ENCODE data around the gene SETX. TPM values are rescaled to one million over a fixed set of nuclear protein-coding genes. Genes with fewer than 3 reads are reported as not detected.

Gene SETX
- total RNA-seq, 2 donors from 2014 or later: 57.9 to 78.5 TPM

- peak; percentile 89 for TF ChIP-seq CTCF (IDR thresholded peaks at IDR 0.05)
- H3K9me3 ChIP-seq: no peaks in the 10 kb centered on the region
- no peak for ATAC-seq (ENCODE audit: insufficient number of reproducible peaks, low FRiP score, low read depth)
- no peaks in the 10 kb centered on the region for H3K27me3 ChIP-seq (replicated peaks; ENCODE audit: insufficient read depth)
- H3K4me3 ChIP-seq: no peak overlapping the region
- DNase-seq (ENCODE audit: low spot score): no peak
- H3K4me1 ChIP-seq (ENCODE audit: control insufficient read depth in 1 of 2, low read depth in 2 of 2): peaks cover 0 to 3% of the 10 kb centered on the region in 2 donors
- no peak overlapping the region for H3K27ac ChIP-seq
- no peaks in the 10 kb centered on the region for H3K36me3 ChIP-seq
Measured at GRCh38 chr9:132235894-132236661, 118.7 kb downstream of the SETX start.

- ATAC-seq (ENCODE audit: insufficient number of reproducible peaks, low FRiP score, low read depth) (no peak), DNase-seq (ENCODE audit: low spot score) (no peak)
- Histone ChIP-seq H3K36me3 (no peaks in the 10 kb centered on the region), H3K27me3 (replicated peaks; ENCODE audit: insufficient read depth) (no peaks in the 10 kb centered on the region), H3K27ac (no peak overlapping the region), H3K9me3 (no peaks in the 10 kb centered on the region), H3K4me3 (no peak overlapping the region), H3K4me1 (ENCODE audit: control insufficient read depth in 1 of 2, low read depth in 2 of 2) (no peaks in the 10 kb centered on the region)
- TF ChIP-seq CTCF (IDR thresholded peaks at IDR 0.05): no peak
Measured at GRCh38 chr9:132235125-132235524, 119.7 kb downstream of the SETX start.

- Histone ChIP-seq H3K27ac (no peak overlapping the region), H3K9me3 (no peaks in the 10 kb centered on the region), H3K27me3 (replicated peaks; ENCODE audit: insufficient read depth) (no peaks in the 10 kb centered on the region), H3K4me3 (no peak overlapping the region), H3K4me1 (ENCODE audit: control insufficient read depth in 1 of 2, low read depth in 2 of 2) (no peaks in the 10 kb centered on the region), H3K36me3 (no peaks in the 10 kb centered on the region)
- ATAC-seq (ENCODE audit: insufficient number of reproducible peaks, low FRiP score, low read depth): no peak
- no peak for TF ChIP-seq CTCF (IDR thresholded peaks at IDR 0.05)
- DNase-seq (ENCODE audit: low spot score): no peak
Measured at GRCh38 chr9:132234535-132234934, 120.3 kb downstream of the SETX start.

- ATAC-seq (ENCODE audit: insufficient number of reproducible peaks, low FRiP score, low read depth) (no peak), DNase-seq (ENCODE audit: low spot score) (no peak)
- no peaks in the 10 kb centered on the region for H3K27me3 ChIP-seq (replicated peaks; ENCODE audit: insufficient read depth)
- H3K4me1 ChIP-seq (ENCODE audit: control insufficient read depth in 1 of 2, low read depth in 2 of 2): no peaks in the 10 kb centered on the region
- H3K9me3 ChIP-seq: no peaks in the 10 kb centered on the region
- H3K36me3 ChIP-seq: no peaks in the 10 kb centered on the region
- no peak overlapping the region for H3K4me3 ChIP-seq
- TF ChIP-seq CTCF (IDR thresholded peaks at IDR 0.05): no peak
- no peak overlapping the region for H3K27ac ChIP-seq
Measured at GRCh38 chr9:132233138-132233537, 121.6 kb downstream of the SETX start.

- TF ChIP-seq CTCF (IDR thresholded peaks at IDR 0.05): no peak
- Histone ChIP-seq H3K36me3 (no peaks in the 10 kb centered on the region), H3K27me3 (replicated peaks; ENCODE audit: insufficient read depth) (no peaks in the 10 kb centered on the region), H3K27ac (no peak overlapping the region), H3K9me3 (no peaks in the 10 kb centered on the region), H3K4me3 (no peak overlapping the region), H3K4me1 (ENCODE audit: control insufficient read depth in 1 of 2, low read depth in 2 of 2) (no peaks in the 10 kb centered on the region)
- ATAC-seq (ENCODE audit: insufficient number of reproducible peaks, low FRiP score, low read depth): no peak
- no peak for DNase-seq (ENCODE audit: low spot score)
Measured at GRCh38 chr9:132232522-132232921, 122.3 kb downstream of the SETX start.
